ENCODE data around the gene SH3BP2.
A peak's percentile ranks its signal among the peaks of the same experiment; 100 is the strongest.

Gene SH3BP2

DNA sequence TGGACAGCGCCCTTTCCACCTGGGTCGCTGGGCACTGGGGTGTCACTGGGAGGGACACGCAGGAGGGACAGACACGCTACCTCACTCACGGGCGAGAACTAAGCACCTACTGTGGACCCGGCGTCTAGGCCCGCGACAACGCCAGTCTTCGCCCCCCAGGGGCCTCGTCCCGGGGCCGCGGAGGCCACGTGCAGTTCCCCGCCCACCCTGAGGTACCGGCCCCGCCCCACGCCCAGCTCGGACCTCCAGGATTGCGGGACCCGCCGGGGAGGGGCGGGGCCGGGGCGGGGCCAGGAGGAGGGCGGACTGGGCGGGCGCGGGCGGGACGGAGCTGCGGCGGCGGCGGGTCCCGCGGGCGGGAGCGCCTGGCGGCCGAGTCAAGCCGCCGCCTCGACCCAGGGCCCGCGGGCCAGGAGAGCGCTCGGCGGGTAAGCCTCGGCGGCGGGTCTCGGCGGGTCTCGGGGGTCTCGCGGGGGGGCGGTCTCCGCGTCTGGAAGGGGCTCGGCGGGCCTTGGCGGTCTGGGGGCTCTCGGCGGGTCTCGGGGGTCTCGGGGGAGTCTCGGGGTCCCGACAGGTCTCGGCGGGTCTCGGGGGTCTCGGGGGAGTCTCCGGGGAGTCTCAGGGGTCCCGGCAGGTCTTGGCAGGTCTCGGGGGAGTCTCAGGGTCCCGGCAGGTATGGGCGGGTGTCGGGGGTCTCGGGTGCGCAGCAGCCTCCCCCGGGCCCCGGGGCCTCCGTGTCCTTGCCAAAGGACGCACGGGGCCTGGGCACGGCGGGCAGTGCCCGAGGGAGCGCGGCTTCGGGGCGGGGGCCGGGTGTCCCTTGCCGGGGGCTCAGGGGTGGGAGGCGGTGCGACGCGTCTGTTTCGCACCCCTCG is at the start of gene SH3BP2:
TSS of gene SH3BP2 (plus strand) at position 375 of the 875 bp plus-strand sequence. CDS start 27,533 bp downstream, outside the sequence.
- DNase-seq (ENCODE audit: low spot score): peak; percentile 79

DNA sequence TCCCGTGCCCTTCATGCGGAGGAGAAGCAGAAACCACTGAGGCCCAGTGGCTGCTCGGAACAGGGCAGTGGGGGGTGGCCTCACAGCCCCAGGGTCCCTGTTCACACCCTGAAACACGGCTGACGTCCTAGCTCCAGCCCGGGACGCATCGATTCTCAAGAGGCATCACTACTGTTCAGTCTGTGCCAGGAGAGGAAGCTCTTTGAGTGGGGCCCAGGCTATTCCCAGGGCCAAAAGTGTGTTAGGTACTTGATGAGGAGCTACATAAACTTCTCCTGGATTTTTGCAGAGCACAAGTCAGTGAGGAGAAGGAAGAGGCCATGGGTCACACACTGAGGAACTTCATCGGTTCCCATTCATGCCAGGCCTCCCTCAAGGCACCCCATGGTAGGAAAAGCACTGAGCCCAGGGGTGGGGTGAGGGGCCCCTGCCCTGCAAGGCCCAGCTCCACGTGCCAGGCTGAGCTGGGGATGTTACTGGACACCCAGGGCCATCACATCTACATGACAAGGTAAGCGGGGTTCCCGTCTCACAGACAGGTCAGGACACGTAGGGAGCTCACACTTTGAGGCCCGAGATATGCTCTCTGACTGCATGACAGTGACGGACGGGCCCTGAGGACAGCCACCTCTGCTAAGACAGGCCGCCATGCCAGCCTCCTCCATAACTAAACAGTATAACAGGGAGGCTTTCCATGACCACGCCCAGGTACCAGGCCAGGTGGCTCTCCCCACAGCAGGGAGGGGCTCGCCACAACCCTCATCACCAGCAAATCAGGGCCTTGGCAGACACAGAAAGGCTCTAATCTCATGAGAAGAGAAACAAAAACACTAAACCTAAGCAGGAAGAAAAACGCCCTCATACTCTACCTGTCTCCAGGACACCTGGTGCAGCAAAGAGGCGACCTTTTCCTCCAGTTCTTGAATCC is 49.1 kb upstream of the SH3BP2 start:
- DNase-seq (ENCODE audit: low spot score): no peak

DNA sequence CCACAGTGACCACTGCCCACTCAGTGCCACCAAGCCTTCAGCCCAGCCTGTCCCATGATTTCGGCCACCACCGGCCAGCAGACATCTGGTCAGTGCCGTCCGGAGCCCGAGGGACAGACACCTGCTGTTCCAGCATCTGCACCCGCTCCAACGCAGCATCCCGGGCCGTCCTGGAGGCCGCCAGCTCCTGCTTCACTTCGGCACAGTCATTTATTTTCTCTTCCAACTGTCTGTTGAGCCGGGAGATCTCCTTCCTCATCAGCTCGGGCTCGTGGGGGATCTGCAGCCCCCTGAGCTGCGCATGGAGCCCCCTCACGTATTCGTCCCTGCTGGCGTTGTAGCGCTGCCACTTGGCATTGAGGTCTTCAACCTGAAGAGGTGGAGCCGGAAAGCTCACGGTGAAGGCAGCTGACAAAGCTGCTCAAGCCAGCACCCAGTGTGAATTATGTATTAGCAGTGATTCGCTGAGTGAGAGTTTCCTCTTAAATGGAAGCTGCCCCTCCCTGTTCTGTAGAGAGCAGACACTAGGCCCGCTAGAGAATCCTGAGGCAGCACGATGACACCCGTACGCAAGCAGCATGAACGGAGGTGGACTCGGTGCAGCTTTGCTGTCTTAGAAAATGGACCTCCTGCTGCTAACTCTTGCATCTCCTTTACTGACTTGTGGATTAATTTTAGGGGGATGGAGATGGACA is 48.2 kb upstream of the SH3BP2 start:
- no peak for DNase-seq (ENCODE audit: low spot score)

DNA sequence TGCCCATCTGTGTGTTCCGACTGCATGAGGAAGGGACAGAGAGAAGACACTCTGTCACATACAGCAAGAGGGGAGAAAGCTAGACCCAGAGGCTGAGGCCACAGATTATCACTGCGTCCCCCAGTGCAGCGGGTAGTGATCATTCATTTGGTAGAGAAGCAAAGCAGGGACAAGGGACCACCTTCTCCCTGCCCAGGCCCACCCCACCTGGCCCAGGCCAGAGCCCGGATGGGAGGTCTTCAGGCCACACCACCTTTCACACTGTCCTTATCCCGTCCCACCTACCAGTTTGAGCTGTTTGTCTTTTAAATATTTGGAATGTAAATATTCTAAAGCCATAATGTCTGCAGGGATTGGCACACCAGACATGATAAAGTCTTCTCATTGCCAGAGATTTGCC is 47.4 kb upstream of the SH3BP2 start:
- no peak for DNase-seq (ENCODE audit: low spot score)

DNA sequence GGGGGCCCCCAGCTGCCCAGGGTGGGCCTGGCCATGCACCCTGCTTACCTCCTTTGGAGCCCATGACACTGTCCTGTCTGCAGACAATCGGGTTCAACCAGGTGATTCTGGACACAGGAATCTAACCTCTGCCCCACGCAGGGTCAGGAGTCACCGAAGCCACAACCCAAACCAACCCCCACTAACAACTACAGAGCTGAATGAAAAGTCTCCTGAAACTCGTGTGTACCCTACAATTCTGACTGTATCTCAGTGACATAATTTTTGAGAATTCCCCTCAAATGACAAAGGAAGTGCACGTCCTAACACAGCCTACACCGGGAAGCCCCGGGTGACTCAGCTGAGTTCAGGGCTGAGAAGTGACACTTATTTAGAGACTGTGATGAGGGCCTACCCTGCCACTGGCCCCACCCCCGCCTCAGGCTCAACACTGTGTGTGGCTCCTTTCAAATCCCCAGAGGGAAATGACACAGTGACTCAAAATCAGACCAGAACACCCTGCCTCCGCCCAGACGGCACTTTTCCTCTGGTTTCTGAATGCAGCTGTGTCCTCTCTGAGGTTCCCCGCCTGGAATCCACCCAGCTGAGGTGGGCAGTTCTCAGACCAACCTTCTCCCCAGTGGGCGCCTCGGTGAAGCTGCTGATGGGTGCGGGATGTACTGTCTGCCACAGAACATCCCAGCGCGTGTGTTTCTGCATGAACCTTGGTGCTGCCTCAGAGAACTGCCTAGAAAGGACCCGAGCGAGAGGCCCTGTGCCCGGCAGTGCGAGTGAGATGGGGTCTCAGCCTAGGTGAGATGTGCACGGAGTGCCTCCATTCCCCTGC is 46.7 kb upstream of the SH3BP2 start:
- DNase-seq (ENCODE audit: low spot score): peak; percentile 93

DNA sequence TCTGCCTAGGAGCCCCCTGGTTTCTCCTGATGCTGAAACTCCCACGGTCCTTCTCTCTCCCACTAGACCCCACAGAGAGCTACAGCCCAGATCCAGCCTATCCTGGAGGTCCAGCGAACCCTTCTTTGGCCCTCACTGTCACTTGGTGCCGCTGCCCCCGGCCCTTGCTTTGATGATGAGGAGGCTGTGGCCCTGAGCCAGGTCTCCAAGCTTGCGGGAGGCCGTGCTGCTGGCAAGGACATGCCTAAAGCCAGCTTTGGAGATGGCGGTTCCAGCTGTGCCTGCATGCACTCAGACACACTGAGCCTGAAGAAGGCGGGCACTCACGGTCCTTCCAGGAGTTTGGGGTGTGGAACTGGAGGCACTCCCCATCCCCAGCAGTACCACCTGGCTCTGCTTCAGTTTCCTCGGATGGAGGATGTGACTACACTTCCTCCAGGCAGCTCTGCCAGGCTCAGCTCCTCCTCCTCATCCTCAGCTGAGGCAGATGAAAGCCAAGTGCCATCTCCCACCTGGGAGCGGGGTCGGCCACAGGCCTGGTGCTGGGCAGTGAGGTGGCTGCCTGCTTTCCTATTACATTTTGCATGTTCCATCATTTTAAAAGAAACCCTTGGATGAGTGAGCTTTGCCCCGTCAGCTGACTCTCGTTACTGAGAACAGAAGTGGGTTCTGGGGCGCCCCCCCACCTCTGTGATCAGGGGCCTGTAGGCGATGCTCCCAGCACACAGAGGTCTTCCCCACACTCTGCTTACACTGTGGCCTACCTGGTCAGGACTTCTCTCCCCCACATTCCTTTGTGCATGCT is 45.8 kb upstream of the SH3BP2 start:
- DNase-seq (ENCODE audit: low spot score): no peak

DNA sequence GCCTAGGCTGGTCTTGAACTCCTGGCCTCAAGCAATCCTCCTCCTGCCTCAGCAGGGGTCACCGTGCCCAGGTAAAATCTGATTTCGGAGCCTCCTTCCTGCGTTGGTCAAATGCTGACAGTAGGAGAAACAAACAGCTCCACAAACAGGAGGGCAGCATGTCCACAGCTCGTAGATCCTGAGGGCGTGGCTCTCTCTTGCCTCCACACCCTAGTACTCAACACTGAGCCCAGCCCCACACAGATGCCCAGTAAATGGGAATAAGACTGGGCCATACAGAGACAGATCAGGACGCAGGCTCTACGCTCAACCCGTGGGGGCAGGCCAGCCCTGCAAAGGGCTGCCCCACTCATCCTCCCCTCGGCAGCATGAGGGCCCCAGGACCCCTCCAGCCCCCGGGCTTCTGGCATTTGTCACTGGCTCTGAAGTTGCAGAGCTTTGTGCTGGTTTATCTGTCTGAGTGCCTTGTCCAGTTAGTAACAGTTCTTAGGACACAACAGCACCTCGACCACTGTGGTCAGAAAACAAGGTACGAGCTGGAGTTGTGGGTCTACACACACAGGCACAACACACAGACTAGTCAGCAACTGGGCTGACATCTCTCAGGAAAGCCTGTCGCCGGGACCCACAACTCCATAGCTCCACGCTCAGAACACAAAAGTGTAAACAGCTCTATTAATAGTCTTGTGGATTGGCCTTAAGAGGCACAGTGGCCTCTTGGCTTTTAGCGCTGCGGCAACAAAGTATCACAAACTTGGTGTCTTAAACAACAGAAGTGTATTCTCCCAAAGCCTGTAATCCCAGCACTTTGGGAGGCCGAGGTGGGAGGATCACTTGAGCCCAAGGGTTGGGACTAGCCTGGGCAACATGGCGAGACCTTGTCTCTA is 41.9 kb upstream of the SH3BP2 start:
- DNase-seq (ENCODE audit: low spot score): no peak

DNA sequence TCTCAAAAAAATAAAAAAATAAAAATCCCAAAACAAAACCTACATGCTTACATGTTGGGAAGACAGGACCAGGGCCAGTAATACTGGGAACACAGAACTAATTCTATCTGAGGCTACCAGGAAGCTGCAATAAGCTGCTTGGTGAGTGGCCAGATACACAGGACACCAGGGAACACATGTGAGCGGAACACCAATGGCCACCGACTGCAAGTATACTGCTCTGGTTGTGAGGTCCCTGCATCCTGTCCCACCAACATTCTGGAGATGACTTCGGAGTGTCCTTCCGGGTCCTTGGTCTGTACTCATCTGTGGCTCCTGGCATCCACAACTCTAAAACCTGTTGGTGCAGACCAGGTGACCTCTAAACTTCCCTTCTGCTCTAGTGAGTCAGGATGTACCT is 39.4 kb upstream of the SH3BP2 start:
- no peak for DNase-seq (ENCODE audit: low spot score)

DNA sequence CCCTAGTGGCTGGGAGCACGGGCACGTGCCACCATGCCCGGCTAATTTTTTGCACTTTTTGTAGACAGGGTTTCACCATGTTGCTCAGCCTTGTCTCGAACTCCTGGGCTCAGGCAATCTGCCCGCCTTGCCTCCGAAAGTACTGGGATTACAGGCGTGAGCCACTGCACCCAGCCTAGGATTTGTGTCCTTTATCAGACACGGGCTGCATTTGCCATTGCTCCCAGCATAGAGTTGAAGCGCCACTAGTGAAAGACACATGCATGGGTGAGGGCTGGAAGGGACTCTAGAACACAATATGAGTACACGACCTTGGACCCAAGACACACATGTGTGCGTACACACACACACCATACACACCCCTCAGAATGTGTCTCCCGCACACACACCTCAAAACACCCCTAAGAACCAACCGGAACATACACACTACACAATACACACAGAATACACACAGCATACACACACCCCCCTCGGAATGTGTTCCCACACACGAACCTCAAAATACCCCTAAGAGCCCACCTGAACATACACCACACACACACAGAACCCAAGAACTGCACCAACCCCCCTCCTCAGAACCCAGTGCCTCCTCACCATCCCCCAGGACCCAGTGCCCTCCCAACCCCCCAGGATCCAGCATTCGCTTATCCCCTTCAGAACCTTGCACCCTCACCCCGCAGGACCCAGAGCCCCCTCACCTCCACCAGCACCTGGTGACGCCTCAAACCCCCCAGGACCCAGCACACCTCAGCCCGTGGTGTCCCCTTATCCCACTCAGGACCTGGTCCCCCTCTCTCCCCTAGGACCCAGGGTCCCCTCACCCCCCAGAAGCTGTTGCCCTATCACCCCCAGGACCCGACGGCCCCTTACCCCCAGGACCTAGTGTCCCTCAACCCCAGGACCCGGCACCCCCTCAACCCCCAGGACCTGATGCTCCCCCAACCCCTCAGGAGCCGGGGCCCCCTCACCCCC is 37.8 kb upstream of the SH3BP2 start:
- no peak for DNase-seq (ENCODE audit: low spot score)

GRCh38 chr4:2755821-2756690 is 36.8 kb upstream of the SH3BP2 start, which contains the start of gene TNIP2:
TNIP2 (minus strand) TSS chr4:2756336; CDS start chr4:2756289, 47 bp downstream.
- DNase-seq (ENCODE audit: low spot score): peak; percentile 86

DNA sequence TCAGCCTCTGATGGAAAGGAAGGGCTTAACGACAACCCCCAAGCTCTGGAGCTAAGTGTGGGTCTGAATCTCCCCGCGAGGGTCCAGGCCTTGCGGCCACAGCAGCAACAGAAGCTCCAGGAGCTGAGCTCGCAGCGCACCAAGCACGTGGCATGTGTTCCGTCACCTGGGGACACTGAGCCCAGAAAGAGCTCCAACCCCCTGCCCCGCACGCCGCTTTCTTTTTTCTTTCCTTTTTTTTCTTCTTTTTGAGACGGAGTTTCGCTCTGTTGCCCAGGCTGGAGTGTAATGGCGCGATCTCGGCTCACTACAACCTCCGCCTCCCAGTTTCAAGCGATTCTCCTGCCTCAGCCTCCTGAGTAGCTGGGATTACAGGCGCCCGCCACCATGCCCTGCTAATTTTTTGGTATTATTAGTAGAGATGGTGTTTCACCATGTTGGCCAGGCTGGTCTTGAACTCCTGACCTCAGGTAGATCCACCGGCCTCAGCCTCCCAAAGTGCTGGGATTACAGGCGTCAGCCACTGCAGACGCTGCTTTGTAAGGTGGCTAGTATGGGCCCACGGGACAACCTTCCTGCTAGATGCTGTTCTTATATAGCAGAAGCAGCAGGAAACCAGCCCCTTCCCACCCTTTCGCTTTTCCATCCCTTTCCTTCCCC is 36.1 kb upstream of the SH3BP2 start:
- DNase-seq (ENCODE audit: low spot score): no peak

DNA sequence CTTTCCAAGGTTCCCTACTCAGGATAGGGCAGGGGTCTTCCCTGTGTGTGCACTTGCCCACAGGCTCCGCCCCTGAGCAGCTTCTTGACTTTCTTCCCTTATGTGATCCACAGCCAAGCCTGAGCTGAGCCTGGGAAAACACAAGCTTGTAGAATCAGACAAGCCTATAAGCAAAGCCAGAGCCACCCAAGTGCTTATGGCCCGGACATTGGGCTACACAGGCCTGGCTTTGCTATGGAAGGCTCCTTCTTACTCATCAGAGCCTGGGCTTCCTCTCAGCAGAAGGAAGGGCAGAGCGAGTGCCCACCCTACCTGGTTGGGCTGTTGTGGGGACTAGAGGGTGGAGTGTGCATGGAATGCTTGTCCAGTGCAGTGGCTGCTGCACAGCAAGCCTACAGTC is 35.5 kb upstream of the SH3BP2 start:
- no peak for DNase-seq (ENCODE audit: low spot score)

DNA sequence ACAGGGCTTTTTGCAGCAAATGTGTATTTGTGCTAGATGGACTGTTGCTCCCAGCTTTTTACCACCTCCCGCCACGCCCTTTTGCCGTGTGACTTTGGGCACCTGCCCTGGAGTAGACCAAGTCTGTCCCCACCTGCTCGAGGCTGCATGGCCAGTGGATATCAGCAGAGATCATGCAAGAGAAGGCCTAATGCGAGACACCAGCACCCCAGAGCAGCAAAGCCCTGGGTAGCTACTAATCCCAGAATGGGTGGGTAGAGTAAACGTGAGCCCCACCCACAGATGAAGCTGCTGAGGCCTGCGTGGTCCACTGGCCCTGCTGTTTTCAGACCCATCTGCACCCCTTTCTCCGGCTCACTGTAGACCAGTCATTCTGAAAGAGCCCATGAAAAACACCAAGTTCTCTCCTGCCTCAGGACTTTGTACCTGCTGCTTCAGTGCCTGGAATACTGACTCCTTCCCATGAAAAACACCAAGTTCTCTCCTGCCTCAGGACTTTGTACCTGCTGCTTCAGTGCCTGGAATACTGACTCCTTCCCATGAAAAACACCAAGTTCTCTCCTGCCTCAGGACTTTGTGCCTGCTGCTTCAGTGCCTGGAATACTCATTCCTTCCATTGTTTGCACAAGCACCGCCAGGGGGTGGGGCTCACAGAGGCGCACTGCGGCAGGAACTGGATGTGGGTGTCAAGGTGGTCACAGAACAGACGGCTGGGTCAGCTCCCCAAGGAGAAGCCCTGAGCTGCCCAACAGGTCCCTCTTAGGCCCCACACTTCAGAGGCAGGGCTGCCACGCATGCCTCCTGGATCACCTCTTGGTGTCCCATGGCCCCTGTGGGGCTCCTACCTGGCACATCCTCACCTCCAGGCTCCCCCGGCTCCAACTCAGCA is 31.6 kb upstream of the SH3BP2 start:
- DNase-seq (ENCODE audit: low spot score): peak; percentile 42

DNA sequence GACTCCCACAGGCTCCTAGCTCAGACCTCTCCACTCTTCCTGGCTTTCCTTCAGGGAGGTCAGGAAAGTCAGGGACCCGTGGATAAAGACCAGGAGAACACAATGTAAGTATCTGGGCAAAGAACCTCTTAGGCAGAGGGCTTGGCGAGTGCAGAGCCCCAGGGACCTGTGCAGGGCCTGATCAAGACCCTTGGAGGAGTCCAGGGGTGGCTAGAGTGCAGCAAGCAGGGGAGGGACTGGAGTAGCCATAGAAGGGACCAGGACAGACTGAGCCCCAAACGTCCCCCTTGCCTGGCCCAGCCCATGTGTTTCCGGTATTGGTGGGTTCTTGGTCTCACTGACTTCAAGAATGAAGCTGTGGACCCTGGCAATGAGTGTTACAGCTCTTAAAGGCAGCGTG is 30.8 kb upstream of the SH3BP2 start:
- DNase-seq (ENCODE audit: low spot score): no peak
